CD4-positive, alpha-beta T cell treated with Interleukin-2 at 100 ng/mL for 4 hours (primary cell): ENCODE data around the gene ATG4A.

Experiments used
- DNase-seq: peaks from one replicate; pipeline ENCODE4 v3.0.0-alpha.2; 2020; ENCODE audit warnings: low spot score

The ATG4A gene, protein sequence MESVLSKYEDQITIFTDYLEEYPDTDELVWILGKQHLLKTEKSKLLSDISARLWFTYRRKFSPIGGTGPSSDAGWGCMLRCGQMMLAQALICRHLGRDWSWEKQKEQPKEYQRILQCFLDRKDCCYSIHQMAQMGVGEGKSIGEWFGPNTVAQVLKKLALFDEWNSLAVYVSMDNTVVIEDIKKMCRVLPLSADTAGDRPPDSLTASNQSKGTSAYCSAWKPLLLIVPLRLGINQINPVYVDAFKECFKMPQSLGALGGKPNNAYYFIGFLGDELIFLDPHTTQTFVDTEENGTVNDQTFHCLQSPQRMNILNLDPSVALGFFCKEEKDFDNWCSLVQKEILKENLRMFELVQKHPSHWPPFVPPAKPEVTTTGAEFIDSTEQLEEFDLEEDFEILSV

DNA sequence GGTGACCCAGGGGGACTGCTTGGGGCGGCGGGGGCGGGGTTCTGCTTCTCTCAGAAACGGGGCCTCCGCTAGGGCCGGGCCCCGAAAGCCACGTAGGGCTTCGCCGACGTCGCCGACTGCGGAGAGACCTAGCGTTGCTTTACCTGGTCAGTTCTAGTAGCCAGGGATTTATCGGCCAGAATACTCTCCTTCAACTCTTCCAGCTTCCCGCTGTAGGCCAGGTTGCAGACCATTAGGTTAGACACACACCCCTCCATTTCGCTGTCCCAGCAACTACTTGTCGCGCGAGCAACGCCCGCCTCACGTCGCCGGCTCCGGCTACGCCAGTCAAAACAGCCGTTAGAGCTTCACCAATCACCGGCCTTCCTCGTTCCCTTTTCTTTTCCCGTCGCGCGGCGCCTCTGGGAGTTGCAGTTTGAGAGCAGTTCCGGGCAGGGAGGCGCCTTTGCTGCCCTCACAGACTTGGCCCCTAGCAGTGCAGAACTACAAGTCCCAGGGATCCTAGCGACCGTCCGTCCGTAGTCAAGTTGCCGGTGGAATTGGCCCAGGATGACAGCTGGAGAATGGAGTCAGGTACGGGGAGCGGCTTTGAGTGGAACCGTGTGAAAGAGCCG, at the start of gene ATG4A, which contains the start of gene PSMD10:
TSS of gene ATG4A (plus strand) at position 515 of the 614 bp plus-strand sequence. CDS start at position 564, 49 bp downstream.
TSS of gene PSMD10 (minus strand) at position 279 of the 614 bp plus-strand sequence. CDS start at position 257, 22 bp downstream.
- peak; percentile 90 for DNase-seq

- DNase-seq: no peak
Observed at GRCh38 chrX:108044554-108045256, 46.9 kb upstream of the ATG4A start, which contains the start of gene VSIG1. Gene VSIG1, plus strand, starts transcription at chrX:108045065. Its CDS starts 66 bp downstream, at chrX:108045131.

GRCh38 chrX:108049649-108050048, 41.9 kb upstream of the ATG4A start:
- no peak for DNase-seq

DNA sequence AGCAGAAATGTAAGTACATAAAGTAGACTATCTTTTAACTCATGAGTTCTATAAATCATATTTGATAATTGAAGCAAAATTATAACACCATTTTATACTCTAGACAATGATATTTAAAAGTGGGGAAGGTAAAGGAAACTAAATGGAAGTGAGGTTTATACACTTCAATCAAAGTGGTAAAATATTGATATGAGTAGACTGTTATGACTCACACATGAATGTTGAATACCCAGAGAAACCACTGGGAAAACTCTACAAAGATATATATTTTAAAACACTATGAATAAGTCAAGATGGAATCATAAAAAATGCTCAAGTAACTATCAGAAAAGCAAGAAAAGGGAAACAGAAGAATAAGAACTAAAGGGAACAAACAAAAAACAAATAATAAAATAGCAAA, 38.4 kb upstream of the ATG4A start:
- no peak for DNase-seq

DNA sequence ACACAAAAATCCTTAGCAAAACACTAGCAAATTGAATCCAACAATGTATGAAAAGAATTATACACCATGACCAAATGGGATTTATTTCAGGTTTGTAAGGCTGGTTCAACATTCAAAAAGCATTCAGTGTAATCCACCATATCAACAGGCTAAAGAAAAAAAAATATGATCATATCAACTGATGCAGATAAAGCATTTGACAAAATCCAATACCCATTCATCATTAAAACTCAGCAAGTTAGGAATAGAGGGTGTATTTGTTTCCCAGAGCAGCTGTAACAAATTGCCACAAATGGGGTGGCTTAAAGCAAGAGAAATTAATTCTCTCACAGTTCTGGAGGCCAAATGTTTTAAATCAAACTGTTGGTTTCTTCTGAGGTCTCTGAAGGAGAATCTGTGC, 36.0 kb upstream of the ATG4A start:
- no peak for DNase-seq

GRCh38 chrX:108059801-108060200, 31.8 kb upstream of the ATG4A start:
- DNase-seq: no peak

DNA sequence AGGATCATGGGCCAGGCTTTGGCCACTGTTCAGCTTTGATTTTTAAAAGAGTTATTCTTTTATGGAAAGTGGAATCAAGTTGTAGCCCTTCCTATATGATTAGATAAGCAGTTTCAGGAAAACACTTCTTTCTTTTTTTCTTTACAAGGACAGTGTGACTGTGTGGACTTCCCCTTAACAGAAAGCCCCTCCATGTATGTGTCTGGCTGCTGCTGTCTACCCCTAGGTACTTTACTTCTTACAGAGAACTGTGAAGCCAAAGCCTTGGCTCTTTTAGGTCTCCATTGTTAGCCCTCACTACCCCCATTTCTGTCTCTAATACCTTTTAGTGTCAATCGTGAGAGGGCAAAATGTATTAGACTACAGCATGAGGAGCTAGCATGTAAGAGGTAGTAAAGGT, 27.6 kb upstream of the ATG4A start:
- no peak for DNase-seq

- no peak for DNase-seq
Observed at GRCh38 chrX:108064613-108065012, 27.0 kb upstream of the ATG4A start.

GRCh38 chrX:108068121-108068520, 23.5 kb upstream of the ATG4A start:
- DNase-seq: no peak

DNA sequence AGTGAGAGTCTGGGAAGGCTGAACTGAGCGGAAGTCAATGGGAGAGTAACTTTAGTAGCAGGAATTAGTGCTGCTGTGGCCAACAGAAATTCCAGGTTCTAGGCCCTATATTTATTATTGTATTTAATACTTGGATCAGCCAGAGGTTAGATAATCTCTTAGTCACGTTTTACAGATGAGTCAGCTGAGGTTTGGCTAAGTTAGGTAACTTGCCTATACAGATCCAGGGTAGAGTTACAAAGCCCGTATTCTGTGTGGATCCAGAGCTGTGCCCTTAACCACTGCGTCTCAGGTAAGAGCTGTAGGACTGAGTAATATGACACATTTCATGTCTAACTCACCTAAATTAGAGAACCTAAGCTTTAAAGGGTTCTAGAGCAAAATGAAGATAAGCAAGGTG, 20.7 kb upstream of the ATG4A start:
- DNase-seq: peak; percentile 8

- DNase-seq: no peak
Observed at GRCh38 chrX:108071578-108071977, 20.0 kb upstream of the ATG4A start.

DNA sequence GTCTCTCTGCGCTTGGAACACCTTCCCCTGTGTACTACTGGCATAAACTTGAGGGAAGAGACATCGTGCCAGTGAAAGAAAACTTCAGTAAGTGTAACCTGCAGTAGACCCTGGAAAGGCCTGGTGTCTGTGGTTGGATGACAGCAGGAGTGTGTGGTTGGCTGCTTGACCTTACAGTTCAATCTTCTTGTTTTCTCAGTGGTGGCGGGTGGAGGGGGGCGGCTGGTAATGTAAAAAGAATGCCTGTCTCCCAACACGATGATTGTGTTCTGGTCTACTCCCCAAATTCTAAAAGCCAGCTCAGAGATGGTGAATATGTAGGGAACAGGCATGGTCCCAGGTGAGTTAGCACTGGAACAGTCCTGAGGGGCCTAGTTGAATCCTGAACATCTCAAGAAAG, 18.8 kb upstream of the ATG4A start:
- no peak for DNase-seq

DNA sequence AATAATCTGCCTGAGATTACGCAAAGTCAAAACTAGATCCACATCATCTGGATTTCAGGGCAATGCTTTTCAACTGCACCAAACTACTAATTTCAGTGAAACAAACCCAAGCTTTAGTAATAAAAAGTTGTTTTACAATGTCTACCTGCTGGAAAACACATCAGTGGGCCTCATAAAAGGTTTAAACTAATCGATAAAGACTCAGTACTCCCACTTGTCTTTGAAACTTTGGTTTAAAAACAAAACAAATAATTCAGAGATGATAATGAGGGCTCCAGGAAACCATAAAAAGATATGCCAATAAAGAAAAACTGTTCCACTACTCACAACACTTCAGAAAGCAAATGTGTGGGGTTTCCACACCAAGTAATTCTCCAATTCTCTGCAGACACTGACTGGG, 10.5 kb upstream of the ATG4A start:
- DNase-seq: no peak

DNA sequence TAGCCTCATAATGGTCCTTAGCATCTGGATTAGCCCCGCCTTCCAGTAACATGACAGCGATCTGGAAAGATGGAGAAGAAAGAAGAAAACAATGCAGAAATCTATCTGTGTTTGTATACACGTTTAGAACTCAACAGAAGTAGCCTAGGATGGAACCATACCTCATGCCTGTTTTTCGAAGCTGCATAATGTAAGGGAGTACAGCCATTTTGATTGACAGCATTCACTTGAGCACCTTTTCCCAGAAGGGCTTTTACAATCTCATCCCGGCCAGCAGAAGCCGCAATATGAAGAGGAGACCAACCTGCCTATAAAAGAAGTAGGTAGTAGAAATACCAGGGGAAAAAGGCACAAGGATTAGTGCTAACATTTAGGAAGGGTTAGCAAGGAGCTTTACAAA, 3.8 kb upstream of the ATG4A start:
- no peak for DNase-seq

DNA sequence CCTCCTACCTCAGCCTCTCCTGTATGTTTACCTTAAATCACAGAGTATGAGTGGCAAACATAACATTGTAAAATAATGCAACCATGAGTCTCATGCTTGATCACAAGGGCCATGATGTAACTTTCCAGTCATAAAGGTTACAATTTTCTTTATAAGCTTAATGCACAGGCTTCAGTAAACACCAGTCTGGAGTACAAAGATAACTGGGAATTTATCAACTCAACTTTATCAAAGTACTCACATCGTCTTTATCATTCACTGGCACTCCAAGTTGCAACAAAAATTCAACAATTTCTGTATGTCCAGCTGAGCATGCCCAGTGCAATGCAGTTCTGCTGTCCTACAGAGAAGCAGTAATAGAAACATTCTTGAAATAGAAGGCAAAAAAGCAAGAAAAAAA, 3.1 kb upstream of the ATG4A start:
- DNase-seq: no peak

DNA sequence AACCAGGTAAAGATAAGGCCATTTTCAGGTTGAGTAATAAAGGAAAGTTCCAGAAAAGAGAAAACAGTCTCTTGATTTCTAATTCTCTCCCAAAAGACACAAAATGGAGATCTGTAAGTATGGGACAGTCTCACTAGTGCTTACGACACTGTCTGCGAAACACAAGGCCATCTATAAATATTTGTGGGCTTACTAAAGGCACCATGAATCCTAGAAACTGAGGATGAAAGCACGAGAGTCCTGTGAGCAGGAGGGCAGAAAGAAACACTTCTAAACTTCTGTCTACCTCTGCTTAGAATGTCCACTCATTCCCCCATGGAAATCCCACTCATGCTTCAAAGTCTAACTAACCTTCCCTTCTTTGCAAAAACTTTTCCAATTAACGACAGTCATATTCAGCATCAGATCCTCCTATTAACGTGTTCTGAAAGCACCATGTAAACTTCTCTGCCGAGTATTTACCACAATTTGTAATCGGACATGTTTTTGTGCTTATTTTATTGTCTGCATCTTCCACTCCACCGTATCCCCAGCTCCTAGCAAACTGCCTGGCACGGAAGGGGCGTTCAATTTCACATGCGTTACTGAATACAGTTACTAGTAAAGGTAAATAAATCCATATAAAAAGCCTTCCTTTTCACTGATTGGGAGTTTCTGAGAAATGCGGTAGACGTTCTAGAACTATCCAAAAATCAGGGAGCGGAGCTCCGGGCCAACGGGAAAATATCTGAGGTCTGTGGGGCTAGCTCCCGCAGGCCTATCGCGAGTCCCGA, 901 bp upstream of the ATG4A start:
- DNase-seq: no peak

DNA sequence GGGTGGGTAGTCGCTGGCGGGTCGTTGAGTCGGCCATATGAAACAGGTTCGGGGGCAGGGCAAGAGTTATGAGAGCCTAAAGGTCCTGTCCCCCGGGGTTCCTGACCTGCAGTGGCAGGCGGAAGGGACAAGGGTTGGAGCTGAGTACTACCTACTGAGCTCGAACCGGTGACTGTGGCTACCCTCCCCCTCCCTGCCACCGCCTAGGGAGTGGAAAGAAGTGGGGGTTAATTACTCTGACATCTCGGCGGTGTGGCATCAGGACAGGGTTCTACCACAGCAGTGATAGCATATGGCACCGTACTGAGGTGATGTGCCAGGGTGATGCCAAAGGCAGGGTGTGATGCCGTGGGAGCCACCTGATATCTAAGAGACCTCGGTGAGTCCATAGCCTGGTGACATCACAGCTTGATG, 307 bp downstream of the ATG4A start:
- DNase-seq: no peak

DNA sequence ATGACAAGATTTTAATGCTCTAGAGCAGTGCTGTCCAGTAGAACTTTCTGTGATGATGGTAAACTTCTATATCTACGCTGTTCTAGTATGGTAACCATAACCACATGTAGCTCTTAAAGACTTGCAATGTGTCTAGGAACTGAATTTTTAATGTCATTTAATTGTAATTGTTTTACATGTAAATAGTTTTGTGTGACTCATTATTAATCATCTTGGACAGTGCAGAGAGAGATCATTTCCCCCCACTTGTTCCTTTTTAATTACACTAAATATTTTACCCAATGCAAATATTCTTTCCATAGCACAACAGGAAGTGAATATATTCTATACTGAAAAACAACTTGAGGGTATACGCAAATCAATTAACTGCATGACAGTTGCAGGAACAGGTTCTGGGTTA, 5.8 kb downstream of the ATG4A start:
- no peak for DNase-seq

DNA sequence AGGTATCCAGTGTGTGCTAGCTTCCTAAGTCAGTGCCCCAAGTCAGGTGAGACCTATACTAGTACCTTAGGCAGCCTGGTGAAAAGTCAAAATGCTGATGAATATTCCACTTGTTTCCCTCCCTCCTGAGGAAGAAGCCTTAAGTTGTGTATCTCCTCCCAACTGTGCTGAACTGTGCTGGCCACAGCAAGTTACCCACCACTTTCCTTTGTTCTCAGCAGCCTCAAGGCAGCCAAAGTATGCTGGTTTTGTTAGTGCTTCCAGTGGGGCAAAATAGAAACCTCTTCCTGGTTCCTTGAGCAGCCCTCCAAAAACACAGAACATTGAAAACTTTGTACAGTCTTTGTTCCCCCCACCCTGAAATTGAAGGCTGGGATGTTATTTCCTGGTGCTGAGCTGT, 13.9 kb downstream of the ATG4A start:
- no peak for DNase-seq

DNA sequence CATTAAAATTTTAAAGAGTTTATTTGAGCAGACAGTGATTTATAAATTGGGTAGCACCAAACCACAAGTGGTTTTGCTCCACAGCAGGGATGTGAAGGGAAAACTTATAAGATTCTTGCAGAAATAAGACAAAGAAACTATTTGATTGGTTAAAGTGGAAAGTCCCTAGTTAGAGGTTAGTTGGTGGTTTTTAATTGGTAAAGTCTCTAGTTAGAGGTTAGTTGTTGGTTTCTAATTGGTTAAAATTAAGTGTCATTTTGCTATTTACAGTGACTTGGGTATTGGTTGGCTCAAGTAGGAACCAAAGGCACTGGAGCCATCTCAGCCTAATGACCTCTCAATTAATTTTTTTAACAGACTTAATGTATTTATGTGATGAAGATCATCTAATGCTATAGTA, 23.0 kb downstream of the ATG4A start:
- DNase-seq: no peak

GRCh38 chrX:108117988-108118387, 26.4 kb downstream of the ATG4A start:
- no peak for DNase-seq

- no peak for DNase-seq
Observed at GRCh38 chrX:108121291-108121690, 29.7 kb downstream of the ATG4A start.
